ENCODE results near the gene TBC1D30. TPM values are rescaled to one million over a fixed set of nuclear protein-coding genes. Genes with fewer than 3 reads are reported as not detected.

Gene TBC1D30
- total RNA-seq, 1 donor, result 0.72 TPM

DNA sequence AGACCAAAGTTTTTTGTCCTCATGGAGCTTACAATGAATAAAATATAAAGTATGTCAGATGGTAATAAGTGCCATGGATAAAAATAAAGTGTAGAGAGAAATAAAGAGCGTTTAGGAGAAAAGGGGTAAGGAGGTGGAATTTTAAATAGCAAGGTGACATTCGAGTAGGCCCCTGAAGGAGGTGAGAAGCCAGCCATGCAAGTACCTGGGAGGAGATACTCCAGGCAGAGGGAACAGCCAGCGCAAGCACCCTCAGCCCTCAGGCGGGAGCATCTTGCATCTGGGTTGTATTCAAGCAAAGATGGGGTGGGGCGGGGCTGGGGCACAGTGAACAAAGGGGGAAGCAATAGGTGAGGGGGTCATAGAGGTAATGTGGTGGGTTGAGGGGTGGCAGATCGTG is 4.3 kb downstream of the TBC1D30 start:
- Histone ChIP-seq H3K27me3 (ENCODE audit: insufficient read depth, low read length) (peaks cover 39% of the 10 kb centered on the region), H4K20me1 (ENCODE audit: insufficient read depth, low read length) (no peaks in the 10 kb centered on the region), H3K27ac (ENCODE audit: low read depth, low read length) (no peak overlapping the region), H2AFZ (ENCODE audit: low read length) (no peak overlapping the region), H3K79me2 (ENCODE audit: insufficient read depth, low read length) (no peaks in the 10 kb centered on the region), H3K9me3 (ENCODE audit: low read depth, low read length) (no peaks in the 10 kb centered on the region), H3K4me3 (ENCODE audit: insufficient read depth, low read length) (no peak overlapping the region), H3K4me1 (ENCODE audit: insufficient read depth, low read length) (no peaks in the 10 kb centered on the region), H3K4me2 (ENCODE audit: insufficient read depth, low read length) (no peak overlapping the region), H3K36me3 (ENCODE audit: insufficient read depth, low read length) (no peaks in the 10 kb centered on the region)
- TF ChIP-seq, protein P1, sequence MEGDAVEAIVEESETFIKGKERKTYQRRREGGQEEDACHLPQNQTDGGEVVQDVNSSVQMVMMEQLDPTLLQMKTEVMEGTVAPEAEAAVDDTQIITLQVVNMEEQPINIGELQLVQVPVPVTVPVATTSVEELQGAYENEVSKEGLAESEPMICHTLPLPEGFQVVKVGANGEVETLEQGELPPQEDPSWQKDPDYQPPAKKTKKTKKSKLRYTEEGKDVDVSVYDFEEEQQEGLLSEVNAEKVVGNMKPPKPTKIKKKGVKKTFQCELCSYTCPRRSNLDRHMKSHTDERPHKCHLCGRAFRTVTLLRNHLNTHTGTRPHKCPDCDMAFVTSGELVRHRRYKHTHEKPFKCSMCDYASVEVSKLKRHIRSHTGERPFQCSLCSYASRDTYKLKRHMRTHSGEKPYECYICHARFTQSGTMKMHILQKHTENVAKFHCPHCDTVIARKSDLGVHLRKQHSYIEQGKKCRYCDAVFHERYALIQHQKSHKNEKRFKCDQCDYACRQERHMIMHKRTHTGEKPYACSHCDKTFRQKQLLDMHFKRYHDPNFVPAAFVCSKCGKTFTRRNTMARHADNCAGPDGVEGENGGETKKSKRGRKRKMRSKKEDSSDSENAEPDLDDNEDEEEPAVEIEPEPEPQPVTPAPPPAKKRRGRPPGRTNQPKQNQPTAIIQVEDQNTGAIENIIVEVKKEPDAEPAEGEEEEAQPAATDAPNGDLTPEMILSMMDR (IDR thresholded peaks at IDR 0.05; ENCODE audit: extremely low read depth, low read depth, low read length), result no peak
- DNase-seq (ENCODE audit: insufficient read length, low spot score, missing footprints), result no peak

GRCh38 chr12:64833928-64834327 is 9.5 kb downstream of the TBC1D30 start:
- no peaks in the 10 kb centered on the region for H3K9me3 ChIP-seq (ENCODE audit: low read depth, low read length)
- H3K27ac ChIP-seq (ENCODE audit: low read depth, low read length), result no peak overlapping the region
- H3K27me3 ChIP-seq (ENCODE audit: insufficient read depth, low read length), result peaks cover 11% of the 10 kb centered on the region
- TF ChIP-seq, protein P1 (IDR thresholded peaks at IDR 0.05; ENCODE audit: extremely low read depth, low read depth, low read length), result no peak
- no peak for DNase-seq (ENCODE audit: insufficient read length, low spot score, missing footprints)
- H2AFZ ChIP-seq (ENCODE audit: low read length), result no peak overlapping the region
- no peaks in the 10 kb centered on the region for H3K79me2 ChIP-seq (ENCODE audit: insufficient read depth, low read length)
- H3K4me3 ChIP-seq (ENCODE audit: insufficient read depth, low read length), result no peak overlapping the region
- H3K4me2 ChIP-seq (ENCODE audit: insufficient read depth, low read length), result no peak overlapping the region
- H3K36me3 ChIP-seq (ENCODE audit: insufficient read depth, low read length), result no peaks in the 10 kb centered on the region
- no peaks in the 10 kb centered on the region for H4K20me1 ChIP-seq (ENCODE audit: insufficient read depth, low read length)
- H3K4me1 ChIP-seq (ENCODE audit: insufficient read depth, low read length), result no peaks in the 10 kb centered on the region

DNA sequence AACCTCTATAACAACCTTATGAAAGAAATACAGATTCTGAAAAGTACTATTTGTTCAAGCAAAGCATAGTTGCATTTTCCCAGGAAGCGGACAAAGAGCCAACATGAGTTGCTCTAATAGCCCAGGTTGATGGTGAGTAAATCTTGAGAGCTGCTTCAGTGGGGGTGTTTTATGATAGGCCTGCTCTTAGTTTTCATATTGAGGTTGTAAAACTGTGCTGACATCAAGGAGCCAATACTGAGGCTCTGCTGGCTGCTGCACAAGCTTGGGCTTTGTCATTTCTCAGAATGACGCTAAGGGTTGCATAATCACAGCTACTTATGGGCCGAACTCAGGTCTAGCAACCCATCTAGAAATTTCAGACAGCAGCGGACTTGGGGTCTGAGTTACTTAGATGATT is 11.5 kb downstream of the TBC1D30 start:
- H3K4me1 ChIP-seq (ENCODE audit: insufficient read depth, low read length), result no peaks in the 10 kb centered on the region
- DNase-seq (ENCODE audit: insufficient read length, low spot score, missing footprints), result no peak
- H2AFZ ChIP-seq (ENCODE audit: low read length), result no peak overlapping the region
- TF ChIP-seq, protein P1 (IDR thresholded peaks at IDR 0.05; ENCODE audit: extremely low read depth, low read depth, low read length), result no peak
- H3K27ac ChIP-seq (ENCODE audit: low read depth, low read length), result no peak overlapping the region
- no peak overlapping the region for H3K4me2 ChIP-seq (ENCODE audit: insufficient read depth, low read length)
- H3K9me3 ChIP-seq (ENCODE audit: low read depth, low read length), result no peaks in the 10 kb centered on the region
- H3K36me3 ChIP-seq (ENCODE audit: insufficient read depth, low read length), result no peaks in the 10 kb centered on the region
- no peaks in the 10 kb centered on the region for H4K20me1 ChIP-seq (ENCODE audit: insufficient read depth, low read length)
- peaks cover 11% of the 10 kb centered on the region for H3K27me3 ChIP-seq (ENCODE audit: insufficient read depth, low read length)
- no peaks in the 10 kb centered on the region for H3K79me2 ChIP-seq (ENCODE audit: insufficient read depth, low read length)
- H3K4me3 ChIP-seq (ENCODE audit: insufficient read depth, low read length), result no peak overlapping the region

DNA sequence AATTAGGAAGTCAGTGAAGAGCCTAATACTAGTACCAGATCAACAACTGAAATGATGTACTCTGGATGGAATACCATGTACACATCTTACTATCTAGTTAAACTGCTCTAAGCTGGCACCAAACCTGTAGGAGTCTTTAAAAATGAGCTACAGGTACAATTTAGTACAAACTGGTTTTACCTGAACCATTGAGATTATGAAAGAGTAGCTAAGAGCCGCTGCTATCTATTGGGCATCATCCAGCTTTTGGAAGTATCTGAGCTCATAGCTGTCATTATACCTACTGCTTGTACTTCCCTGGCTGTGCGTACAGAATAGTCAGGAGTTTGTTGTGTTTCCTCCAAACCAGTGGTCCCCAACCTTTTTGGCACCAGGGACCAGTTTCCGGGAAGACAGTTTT is 12.4 kb downstream of the TBC1D30 start:
- Histone ChIP-seq H3K9me3 (ENCODE audit: low read depth, low read length) (no peaks in the 10 kb centered on the region), H3K27me3 (ENCODE audit: insufficient read depth, low read length) (peaks cover 14% of the 10 kb centered on the region), H2AFZ (ENCODE audit: low read length) (no peak overlapping the region), H3K36me3 (ENCODE audit: insufficient read depth, low read length) (no peaks in the 10 kb centered on the region), H3K4me3 (ENCODE audit: insufficient read depth, low read length) (no peak overlapping the region), H3K4me2 (ENCODE audit: insufficient read depth, low read length) (no peak overlapping the region), H3K4me1 (ENCODE audit: insufficient read depth, low read length) (no peaks in the 10 kb centered on the region), H3K27ac (ENCODE audit: low read depth, low read length) (no peak overlapping the region), H4K20me1 (ENCODE audit: insufficient read depth, low read length) (no peaks in the 10 kb centered on the region), H3K79me2 (ENCODE audit: insufficient read depth, low read length) (no peaks in the 10 kb centered on the region)
- no peak for DNase-seq (ENCODE audit: insufficient read length, low spot score, missing footprints)
- TF ChIP-seq, protein P1 (IDR thresholded peaks at IDR 0.05; ENCODE audit: extremely low read depth, low read depth, low read length), result no peak
